Ovary (tissue), 9 donors: ENCODE data around the gene DCN. TPM values are rescaled to one million over a fixed set of nuclear protein-coding genes. Genes with fewer than 3 reads are reported as not detected.
A peak's percentile ranks its signal among the peaks of the same experiment; 100 is the strongest.

Experiments used
- DNase-seq, 5 donors: peaks; one replicate each; pipeline ENCODE4 v3.0.0-alpha.2; 2019 to 2020
- H3K27ac ChIP-seq, 2 donors: fragments of 200-600 bp; one replicate each; pipeline versions ENCODE4 v1.5.1 to v1.8.0; 2019 to 2022
- H3K27me3 ChIP-seq: fragments of 200-600 bp; one replicate; pipeline ENCODE4 v1.8.0; 2022
- H3K36me3 ChIP-seq: fragments of 200-600 bp; sonication (generic); one replicate; pipeline ENCODE4 v1.5.1; 2019
- H3K4me1 ChIP-seq: one replicate; pipeline ENCODE4 v1.8.1; 2013; ENCODE audit warnings: mild to moderate bottlenecking, moderate library complexity; ENCODE audit not compliant: insufficient read depth
- H3K4me3 ChIP-seq: fragments of 200-600 bp; sonication (generic); one replicate; pipeline ENCODE4 v1.5.1; 2017
- H3K9me3 ChIP-seq, 2 donors: fragments of 200-600 bp in 1 of 2; sonication (generic) in 1 of 2; one replicate each; pipeline versions ENCODE4 v1.5.1 to v1.8.1; 2013 to 2019; ENCODE audit warnings: mild to moderate bottlenecking in 1 of 2, moderate library complexity in 1 of 2
- CTCF ChIP-seq, 3 donors: fragments of 450-650 bp in 2 of 3; fragments of 200-600 bp in 1 of 3; IDR thresholded peaks; one replicate each; pipeline versions ENCODE4 v1.5.1 to v1.8.0; 2016 to 2022; ENCODE audit warnings: antibody characterized with exemption in 3 of 3, mild to moderate bottlenecking in 1 of 3
- EP300 ChIP-seq: sonication (generic); formaldehyde crosslinking; IDR thresholded peaks from one replicate; pipeline ENCODE4 v1.6.1; 2017; ENCODE audit warnings: antibody characterized with exemption
- POLR2A ChIP-seq: fragments of 450-650 bp; IDR thresholded peaks from one replicate; pipeline ENCODE4 v1.6.1; 2017; ENCODE audit warnings: antibody characterized with exemption, mild to moderate bottlenecking, moderate library complexity
- WGBS, 3 donors: extraction: QIAGEN DNeasy Blood & Tissue Kit in 1 of 3; methylation state at CpG; one replicate each; pipeline versions ENCODE4 v1.1.5 to v1.1.7; 2013 to 2017; 5-methylcytosine and 5-hydroxymethylcytosine counted together
- intact Hi-C, 4 donors: fragments of 100-400 bp; cut with DNase I; formaldehyde crosslinking; loops; one replicate each; pipeline versions ENCODE4 v1.11.0 to v1.15.1; 2022 to 2023
- polyA plus RNA-seq, 2 donors: library from polyadenylated mRNA; stranded (reverse); fragments of 200-250 nt in 1 of 2; fragments of 350-450 nt in 1 of 2; fragmentation: Illumina TruSeq in 1 of 2; extraction: RNeasy Lipid Tissue Mini Kit (QIAGEN cat#74804) in 1 of 2; gene quantifications; one replicate each; pipeline ENCODE4 v1.2.3, GENCODE V29; 2013 to 2014
- total RNA-seq, 7 donors: library from RNA; depleted of rRNA in 2 of 7; stranded (reverse); fragments of >200 nt in 2 of 7; fragmentation: NEBNext Ultra II Directional in 3 of 7; extraction: Animal tissue kit (Norgen Biotek cat#: 25700) in 3 of 7; gene quantifications; one replicate each; pipeline versions ENCODE4 v1.1.0 to v1.2.4, GENCODE V29; 2016 to 2023
- donor health status: DM: no; HTN: no; CAD: no; lungs with moderate emphysema.
- donor health status: DM: no; HTN: no; CAD: no.
- donor health status: Bipolar disorder and iron deficiency.
- donor health status: DM: yes; HTN: yes; CAD: no.
- donor health status: DM: no; HTN: no; CAD: no.
- donor health status: DM: yes; HTN: yes; CAD: no.

DCN gene
- total and polyA plus RNA-seq, 9 donors, result 1,911 to 5,778 (median 2,871) TPM

GRCh38 chr12:91177381-91177780 is 5.2 kb downstream of the DCN start:
- H3K9me3 ChIP-seq, result no peaks in the 10 kb centered on the region
- H3K4me3 ChIP-seq, result peak overlapping the region; percentile 50
- intact Hi-C loops, result loop anchor here in 3 of 4 donors (5.0 to 10.0 kb wide), 3 partner anchors 65 to 203 kb away; partner anchors contain the start of gene LUM (in 1 of the 3)
- WGBS, 3 donors, result 43 to 65% (median 52%) methylated on average over 1 of the region's 1 CpG
- no peaks in the 10 kb centered on the region for H3K36me3 ChIP-seq
- peaks cover 6% of the 10 kb centered on the region for H3K4me1 ChIP-seq
- no peak for DNase-seq
- peak overlapping the region; percentile 15 to 89 for H3K27ac ChIP-seq
- TF ChIP-seq EP300 (no peak), CTCF (IDR thresholded peaks at IDR 0.05) (no peak), POLR2A (no peak)
- H3K27me3 ChIP-seq, result no peaks in the 10 kb centered on the region

- DNase-seq, result no peak
- TF ChIP-seq CTCF (IDR thresholded peaks at IDR 0.05) (no peak), EP300 (no peak), POLR2A (no peak)
- peak overlapping the region; percentile 50 for H3K4me3 ChIP-seq
- H3K4me1 ChIP-seq, result peaks cover 6% of the 10 kb centered on the region
- H3K27ac ChIP-seq, result peak overlapping the region; percentile 15 to 89
- WGBS, 3 donors, result 29 to 56% (median 46%) methylated on average over 3 of the region's 3 CpGs
- no peaks in the 10 kb centered on the region for H3K36me3 ChIP-seq
- no peaks in the 10 kb centered on the region for H3K27me3 ChIP-seq
- intact Hi-C loops, result loop anchor here in 3 of 4 donors (5.0 to 10.0 kb wide), 3 partner anchors 65 to 202 kb away; partner anchors contain the start of gene LUM (in 1 of the 3)
- H3K9me3 ChIP-seq, result no peaks in the 10 kb centered on the region
Observed at GRCh38 chr12:91176915-91177314, 5.7 kb downstream of the DCN start.

GRCh38 chr12:91176358-91176757 is 6.3 kb downstream of the DCN start:
- Histone ChIP-seq H3K36me3 (no peaks in the 10 kb centered on the region), H3K9me3 (no peaks in the 10 kb centered on the region), H3K27me3 (no peaks in the 10 kb centered on the region), H3K27ac (peak overlapping the region in 1 of 2 donors; percentile 89), H3K4me1 (peaks cover 7% of the 10 kb centered on the region), H3K4me3 (peak overlapping the region; percentile 50)
- no peak for DNase-seq
- intact Hi-C loops, result loop anchor here in 3 of 4 donors (5.0 to 10.0 kb wide), 3 partner anchors 64 to 202 kb away; partner anchors contain the start of gene LUM (in 1 of the 3)
- no peak for TF ChIP-seq POLR2A
- no peak for TF ChIP-seq EP300
- TF ChIP-seq CTCF (IDR thresholded peaks at IDR 0.05), result no peak
- WGBS, 3 donors, result 19% methylated on average over 2 of the region's 2 CpGs

- no peaks in the 10 kb centered on the region for H3K36me3 ChIP-seq
- H3K9me3 ChIP-seq, result no peaks in the 10 kb centered on the region
- TF ChIP-seq POLR2A (no peak), CTCF (IDR thresholded peaks at IDR 0.05) (no peak), EP300 (no peak)
- no peaks in the 10 kb centered on the region for H3K27me3 ChIP-seq
- intact Hi-C loops, result loop anchor here in 2 of 4 donors (5.0 to 10.0 kb wide), 2 partner anchors 198 to 1384 kb away; no protein-coding TSS in a partner anchor
- H3K4me3 ChIP-seq, result peak overlapping the region; percentile 50
- H3K4me1 ChIP-seq, result peaks cover 10% of the 10 kb centered on the region
- DNase-seq, result no peak
- 5 to 11% (median 8%) methylated on average over 1 of the region's 1 CpG for WGBS, 3 donors
- H3K27ac ChIP-seq, result peak overlapping the region in 1 of 2 donors; percentile 89
Observed at GRCh38 chr12:91173124-91173523, 9.5 kb downstream of the DCN start.
